Medulla oblongata (tissue), 1 donor: ENCODE measurements around the gene GJD3.
"Not testable (repeated sequence)": the region's sequence is repeated elsewhere in the genome, so short reads cannot be mapped to it uniquely, and the experiment has no call there.

ENCODE experiments used
- DNase-seq: peaks from one replicate; pipeline ENCODE4 v3.0.0-alpha.2; 2015; ENCODE audit errors: extremely low spot score

Gene GJD3

DNA sequence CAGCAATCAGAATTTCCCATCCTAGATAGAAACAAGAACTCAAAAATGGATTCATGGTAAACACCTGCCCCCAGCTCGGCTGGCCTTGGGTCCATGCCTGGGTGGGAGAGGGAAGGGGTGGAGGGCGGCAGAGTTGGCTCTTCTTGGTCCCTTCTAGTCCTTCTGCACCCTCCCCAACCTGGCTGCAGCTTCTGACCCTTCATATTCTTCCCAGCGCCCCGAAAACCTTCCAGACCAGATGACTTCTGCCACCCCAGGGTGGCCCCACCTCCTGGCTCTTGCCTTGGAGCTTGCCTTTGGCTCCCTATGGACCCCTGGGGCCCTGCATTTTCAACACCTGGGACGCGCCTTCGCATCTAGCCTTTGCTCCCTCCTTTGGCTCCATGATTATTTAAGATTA is 5.4 kb upstream of the GJD3 start:
- DNase-seq, result no peak

DNA sequence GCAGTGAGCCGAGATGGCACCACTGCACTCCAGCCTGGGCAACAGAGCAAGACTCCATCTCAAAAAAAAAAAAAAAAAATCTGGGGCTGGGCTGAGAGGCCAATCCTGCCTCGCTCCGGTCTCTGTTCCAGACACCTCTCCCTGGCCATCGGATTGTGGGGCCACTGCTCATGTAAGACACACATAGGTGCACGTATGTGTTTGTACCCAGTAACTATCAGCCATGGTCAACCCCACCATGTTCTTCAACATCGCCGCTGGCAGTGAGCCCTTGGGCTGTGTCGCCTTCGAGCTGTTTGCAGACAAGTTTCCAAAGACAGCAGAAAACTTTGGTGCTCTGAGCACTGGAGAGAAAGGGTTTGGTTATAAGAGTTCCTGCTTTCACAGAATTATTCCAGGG is 3.2 kb upstream of the GJD3 start:
- not testable (repeated sequence) for DNase-seq

DNA sequence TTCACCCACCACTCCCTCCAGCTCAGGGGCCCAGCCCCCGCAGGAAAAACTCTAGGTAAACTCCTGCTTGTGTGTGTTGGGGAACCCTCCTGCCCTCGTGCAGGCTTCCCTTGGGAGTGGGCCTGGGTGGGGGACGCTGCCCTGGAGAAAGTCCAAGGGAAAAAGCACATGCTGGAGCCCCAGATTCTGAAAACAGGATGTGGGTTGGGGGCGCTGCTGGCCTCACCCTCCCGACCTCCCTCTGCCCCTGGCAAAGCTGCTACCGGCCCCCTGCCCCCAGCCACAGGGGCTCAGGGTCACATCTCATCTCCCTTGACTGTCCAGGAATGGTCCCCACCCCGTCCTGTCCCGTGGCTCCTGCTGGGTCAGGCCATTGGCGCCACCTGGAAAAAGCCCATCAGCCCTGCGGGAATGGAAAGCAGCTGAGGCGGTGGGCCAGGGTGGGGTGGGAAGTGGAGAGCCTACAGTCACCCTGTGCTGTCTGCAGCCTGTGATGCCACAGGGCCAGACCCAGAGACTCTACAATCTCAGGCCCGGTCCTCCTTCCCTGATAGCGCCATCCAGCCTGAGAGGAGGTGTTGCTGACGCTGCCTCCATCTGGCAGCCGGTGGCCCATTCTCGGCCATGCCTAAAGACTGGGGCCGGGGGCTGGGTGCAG is 2.5 kb upstream of the GJD3 start:
- no peak for DNase-seq

DNA sequence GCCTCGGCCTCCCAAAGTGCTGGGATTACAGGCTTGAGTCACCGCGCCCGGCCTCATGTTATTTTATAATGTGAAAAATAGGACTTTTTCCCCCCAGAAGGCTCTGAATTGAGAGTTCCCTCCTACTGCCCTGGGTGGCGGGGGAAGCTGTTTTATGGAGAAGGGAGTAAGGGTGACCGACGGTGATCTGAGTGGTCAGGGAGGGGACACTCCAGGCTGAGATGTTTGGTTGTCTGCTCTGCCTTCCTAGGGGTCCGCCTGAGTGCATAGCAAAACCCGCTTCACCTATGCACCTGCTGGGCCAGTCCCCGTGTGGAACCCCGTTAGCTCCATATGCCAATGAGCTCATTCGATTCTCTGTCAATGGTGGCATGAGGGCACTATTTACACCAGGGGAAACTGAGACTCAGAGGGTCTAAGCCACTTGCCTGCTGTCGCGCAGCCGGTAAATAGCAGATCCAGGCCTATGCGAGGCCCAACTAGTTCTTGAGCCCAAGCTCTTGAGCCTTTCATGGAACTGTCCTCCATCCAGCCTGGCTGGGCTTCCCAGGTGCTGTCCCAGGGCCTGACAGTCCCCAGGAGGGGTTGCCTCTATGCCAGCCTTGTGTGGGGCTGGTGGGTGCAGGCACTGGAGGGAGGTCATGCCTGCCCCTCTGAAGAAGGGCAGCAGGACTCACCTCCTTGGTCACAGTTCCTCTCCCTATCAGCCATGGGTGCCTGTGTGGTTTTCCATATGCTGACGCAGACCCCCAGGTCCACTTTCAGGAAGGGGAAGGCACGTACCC is 1.7 kb upstream of the GJD3 start:
- no peak for DNase-seq

DNA sequence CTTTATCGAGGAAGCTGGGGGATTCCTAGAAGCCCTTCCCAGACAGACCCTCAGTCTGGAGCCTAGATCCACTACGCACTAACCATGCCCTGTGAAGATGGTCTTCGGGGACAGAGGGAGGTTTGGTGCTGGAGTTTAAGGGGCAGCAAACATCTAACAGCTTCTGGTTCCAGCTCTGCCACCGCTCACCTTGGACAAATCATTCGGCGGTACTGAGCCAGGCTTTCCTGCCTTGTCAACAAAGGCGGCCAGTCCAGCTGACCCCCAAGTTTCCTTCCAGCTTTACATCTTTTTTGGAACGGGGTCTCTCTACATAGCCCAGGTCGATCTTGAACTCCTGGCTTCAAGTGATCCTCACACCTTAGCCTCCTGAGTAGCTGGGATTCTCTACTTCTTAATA is 369 bp upstream of the GJD3 start:
- no peak for DNase-seq

DNA sequence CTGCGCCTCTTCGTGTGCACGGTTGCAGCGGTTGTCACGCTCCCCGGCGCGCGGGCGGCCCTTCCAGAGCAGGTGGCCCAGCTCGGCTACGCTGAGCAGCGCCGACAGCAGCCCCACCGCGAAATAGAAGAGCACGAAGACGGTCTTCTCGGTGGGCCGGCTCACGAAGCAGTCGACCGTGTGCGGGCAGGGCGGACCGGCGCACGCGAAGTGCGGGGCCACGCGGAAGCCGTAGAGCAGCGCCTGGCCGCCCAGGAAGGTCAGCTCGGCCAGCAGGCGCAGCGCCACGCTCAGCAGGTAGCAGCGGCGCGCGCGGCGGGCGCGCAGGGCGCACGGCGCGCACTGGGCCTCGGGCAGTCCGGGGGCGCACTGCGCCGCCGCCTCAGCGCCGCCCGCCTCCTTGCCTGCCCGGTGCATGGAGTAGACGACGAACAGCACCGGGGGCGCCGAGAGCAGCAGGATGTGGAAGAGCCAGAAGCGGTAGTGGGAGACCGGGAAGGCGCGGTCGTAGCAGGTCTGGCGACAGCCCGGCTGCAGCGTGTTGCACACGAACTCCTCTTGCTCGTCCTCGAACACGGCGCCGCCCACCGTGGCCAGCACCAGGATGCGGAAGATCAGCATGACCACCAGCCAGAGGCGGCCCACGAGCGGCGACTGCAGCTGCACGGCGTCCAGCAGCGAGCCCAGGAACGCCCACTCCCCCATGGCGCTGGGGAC is 1.3 kb downstream of the GJD3 start:
- DNase-seq, result no peak

DNA sequence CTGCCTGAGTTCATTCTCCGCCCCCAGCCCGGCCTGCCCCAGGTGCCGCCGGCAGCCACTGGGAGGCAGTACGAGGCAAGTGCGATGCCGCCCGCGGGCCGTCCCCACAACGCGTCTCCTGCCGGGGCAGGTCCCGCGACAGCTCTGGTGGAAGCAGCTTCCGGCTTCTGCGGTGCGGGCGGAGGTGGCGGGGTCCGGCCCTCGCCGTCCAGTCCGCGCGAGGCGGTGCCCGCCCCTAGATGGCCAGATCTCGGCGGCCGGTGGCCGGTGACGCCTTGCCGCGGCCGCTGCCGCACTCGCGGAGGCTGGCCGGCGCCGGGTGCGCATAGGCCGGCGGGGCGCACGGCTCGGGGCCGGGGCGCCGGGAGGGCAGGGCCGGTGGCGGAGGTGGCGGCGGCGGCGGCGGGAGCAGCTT is 1.8 kb downstream of the GJD3 start:
- no peak for DNase-seq

DNA sequence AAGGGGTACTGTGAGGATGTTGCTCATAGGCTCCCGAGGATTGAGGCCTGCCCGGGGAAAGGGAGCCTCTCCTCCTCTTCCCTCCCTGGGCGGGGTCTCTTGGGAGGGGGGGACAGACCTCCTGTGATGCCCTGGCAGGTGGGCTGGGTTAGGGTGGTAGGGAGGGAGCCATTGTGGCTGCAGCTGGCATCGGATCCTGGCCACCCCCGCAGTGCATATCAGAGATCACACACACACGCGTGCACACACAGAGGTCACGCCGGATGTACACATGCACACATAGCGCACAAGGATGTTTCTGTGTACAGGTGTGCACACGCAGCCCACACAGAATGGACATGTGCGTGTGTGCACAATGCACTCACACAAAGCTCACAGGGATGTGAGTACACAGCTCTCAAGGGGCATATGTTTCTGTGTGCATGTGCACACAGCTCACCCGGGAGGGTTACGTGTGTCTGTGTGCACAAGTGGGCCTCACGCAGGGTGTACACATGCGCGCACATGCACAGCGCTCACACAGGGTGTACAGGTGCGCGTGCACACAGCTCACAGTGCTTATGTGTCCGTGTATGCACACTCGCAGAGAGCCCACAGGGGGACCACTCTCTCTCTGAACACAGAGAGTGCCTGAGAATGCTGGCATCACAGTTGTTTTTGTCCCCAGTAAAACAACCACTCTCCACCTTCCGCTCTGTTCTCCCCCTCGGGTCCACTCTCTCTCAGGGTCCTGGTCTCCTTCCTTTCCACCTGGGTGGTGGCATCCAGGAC is 2.4 kb downstream of the GJD3 start:
- no peak for DNase-seq

DNA sequence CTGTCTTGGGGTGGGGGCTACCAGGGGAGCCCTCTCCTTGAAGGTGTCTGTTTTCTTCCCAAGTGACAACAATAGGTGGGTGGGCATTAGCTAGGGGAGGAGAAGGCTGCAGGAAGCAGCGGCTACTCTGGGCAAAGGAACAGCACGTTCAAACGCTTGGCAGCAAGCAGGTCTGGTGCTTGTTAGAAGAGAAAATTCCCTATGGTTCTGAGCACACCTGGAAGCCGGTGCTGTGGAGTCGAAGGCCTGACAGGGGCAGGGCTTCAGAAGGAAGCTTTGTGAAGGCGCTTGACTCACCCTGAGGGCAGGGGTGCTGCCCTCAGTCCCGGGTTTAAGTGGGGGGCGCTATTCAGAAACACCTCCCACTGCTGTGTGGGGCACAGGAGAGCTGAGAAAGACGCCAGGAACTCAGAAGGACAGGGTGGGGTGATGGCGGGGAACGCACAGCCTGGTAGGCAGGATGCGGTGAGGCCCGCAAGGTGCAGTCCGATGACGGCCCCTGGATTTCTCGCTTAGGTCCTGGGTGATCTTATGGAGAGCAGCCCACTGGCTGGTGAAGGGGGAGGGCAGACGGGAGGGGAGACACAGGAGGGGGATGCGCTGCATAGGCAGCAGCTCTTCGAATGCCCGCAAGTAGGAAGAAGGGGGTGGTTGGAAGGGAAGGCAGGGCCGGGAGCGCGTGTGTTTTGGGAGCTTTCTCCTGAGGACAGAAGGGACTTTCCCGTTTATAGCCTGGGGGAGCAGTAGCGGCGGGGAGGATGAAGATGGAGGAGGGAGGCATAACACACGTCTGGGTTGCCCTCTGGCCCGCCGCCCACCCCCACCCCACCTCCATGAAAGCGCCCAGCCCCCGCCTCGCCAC is 3.2 kb downstream of the GJD3 start:
- no peak for DNase-seq

DNA sequence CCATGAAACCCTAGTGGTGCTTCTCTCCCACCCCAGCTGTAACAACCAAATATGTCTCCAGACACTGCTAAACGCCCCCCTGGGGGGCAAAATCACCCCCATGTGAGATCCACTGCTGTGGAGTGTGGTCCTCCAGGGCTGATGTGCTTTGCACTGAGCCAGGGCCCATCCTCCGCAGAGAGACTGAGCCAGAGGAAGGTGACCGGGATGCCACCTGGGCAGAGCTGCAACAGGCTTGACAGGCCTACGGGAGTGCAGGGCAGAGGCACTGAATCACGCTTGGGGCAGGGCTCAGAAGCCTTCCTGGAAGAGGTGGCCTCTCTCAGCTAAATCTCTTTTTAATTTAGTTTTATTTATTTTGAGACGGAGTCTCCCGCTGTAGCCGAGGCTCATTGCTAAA is 4.4 kb downstream of the GJD3 start:
- no peak for DNase-seq

DNA sequence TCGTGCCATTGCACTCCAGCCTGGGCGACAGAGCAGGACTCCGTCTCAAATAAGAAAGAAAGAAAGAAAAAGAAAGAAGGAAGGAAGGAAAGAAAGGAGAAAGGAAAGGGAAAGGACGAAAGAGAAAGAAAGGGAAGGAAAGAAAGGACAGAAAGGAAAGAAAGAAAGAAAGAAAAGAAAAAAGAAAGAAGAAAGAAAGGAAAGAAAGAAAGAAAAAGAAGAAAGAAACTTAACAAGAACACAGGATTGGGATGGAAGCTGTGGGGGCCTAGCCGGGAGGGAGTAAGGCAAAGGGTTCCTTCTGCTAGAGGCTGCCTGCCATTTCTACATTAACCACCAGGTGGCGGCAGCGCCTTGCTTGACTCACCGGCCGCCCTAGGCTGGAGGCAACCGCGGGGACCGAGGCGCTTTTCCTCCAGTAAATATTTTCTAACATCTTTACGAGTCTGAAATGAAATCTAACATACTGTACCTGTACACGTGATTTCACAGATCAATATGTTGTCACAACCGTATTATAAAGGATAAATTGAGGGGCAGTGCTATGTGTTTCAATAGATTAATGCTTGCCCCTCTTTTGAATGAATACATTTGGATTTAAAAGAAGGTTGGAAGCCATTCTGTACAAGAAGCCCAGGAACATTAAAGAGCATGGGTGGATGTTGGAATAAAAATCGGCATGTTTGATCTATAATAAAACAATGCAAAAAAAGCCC is 6.1 kb downstream of the GJD3 start:
- peak; percentile 91 for DNase-seq

DNA sequence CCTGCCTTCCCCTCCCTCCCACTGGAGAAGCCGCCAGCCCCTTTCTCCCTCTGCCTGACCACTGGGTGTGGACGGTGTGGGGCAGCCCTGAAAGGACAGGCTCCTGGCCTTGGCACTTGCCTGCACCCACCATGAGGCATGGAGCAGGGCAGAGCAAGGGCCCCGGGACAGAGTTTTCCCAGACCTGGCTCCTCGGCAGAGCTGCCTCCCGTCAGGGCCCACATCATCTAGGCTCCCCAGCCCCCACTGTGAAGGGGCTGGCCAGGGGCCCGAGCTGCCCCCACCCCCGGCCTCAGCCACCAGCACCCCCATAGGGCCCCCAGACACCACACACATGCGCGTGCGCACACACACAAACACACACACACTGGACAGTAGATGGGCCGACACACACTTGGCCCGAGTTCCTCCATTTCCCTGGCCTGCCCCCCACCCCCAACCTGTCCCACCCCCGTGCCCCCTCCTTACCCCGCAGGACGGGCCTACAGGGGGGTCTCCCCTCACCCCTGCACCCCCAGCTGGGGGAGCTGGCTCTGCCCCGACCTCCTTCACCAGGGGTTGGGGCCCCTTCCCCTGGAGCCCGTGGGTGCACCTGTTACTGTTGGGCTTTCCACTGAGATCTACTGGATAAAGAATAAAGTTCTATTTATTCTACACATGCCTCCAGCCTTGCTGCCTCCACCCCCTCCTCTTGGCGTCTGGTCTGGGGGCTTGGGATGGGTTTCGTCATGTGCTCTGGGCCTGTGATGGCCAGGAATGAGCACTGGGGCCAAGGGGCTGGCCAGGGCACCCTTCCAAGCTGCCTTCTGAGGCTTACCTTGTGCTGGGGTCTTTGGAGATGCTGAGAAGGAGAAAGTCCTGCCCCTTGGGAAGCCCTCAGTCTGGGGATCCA is 7.3 kb downstream of the GJD3 start:
- DNase-seq, result no peak

DNA sequence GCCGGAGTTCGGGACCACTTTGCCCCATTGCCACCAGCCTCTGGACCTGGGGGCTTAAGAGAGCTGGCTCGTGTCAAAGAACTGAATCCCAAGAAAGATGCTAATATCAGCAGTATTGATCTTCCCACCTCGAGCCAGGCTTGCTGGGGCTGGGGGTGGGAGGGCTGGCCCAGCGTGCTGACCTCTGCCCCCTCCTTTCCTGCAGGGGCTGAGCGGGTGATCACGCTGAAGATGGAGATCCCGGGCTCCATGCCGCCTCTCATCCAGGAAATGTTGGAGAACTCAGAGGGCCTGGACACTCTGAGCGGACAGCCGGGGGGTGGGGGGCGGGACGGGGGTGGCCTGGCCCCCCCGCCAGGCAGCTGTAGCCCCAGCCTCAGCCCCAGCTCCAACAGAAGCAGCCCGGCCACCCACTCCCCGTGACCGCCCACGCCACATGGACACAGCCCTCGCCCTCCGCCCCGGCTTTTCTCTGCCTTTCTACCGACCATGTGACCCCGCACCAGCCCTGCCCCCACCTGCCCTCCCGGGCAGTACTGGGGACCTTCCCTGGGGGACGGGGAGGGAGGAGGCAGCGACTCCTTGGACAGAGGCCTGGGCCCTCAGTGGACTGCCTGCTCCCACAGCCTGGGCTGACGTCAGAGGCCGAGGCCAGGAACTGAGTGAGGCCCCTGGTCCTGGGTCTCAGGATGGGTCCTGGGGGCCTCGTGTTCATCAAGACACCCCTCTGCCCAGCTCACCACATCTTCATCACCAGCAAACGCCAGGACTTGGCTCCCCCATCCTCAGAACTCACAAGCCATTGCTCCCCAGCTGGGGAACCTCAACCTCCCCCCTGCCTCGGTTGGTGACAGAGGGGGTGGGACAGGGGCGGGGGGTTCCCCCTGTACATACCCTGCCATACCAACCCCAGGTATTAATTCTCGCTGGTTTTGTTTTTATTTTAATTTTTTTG is 8.5 kb downstream of the GJD3 start:
- DNase-seq, result no peak

DNA sequence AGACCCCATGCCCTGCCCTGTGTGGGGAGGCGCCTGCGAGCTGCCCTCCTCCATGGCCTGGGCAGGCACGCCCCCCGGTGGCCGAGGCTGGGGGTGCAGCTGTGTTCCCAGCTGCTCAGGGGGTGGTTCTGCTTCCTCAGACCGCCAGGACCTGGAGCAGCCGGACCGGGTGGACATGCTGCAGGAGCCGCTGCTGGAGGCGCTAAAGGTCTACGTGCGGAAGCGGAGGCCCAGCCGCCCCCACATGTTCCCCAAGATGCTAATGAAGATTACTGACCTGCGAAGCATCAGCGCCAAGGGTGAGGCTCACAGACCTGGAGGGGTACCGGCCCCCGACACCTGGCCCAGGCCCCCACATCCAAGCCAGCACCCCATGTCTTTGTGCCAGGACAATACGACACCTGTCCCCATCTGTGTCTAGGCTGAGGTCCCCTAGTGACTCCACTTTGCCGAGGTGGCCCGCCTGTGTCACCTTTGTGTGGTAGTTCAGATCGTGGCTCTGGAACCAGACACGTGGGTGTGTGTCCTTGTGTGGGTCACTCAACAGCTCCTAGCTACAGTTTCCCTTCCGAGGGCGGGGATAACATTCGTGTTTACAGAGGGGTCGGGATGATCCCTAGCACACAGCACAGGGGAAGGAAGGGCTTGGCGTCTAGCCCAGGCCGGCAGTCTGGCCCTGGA is 9.3 kb downstream of the GJD3 start:
- DNase-seq, result peak; percentile 57

DNA sequence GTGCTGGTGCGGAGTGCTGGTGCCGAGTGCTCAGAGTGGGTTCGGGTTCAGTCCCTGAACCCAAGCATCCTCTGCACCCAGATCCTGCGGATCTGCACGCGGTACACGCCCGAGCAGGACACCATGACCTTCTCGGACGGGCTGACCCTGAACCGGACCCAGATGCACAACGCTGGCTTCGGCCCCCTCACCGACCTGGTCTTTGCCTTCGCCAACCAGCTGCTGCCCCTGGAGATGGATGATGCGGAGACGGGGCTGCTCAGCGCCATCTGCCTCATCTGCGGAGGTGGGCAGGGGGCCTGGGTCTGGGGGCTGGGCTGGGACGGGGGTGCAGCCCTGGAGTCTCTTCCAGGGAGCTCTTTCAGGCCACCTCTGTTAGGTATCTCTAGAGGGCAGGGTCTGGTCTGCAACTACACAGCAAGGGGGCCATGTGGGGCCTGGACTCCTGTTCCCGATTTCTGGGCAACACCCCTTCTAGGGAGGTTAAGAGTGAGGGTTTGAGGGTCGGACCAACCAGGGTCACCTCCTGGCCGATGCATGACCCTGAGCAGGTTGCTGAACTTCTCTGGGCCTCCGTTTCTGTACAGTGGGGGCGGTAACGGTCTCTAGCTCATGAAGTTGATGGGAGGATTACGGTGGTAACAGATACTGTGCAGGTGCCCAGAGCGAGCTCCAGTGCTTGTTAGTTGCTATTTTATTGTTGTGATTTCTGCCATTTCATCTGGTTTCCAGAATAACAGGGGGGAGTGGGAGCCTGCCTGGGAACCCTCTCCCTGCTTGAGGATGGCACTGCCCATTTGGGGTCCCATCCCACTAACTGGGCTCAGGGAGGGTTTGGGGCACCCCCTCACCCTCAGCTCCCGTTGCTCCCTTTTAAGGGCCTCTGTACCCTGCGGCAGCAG is 10.1 kb downstream of the GJD3 start:
- DNase-seq, result no peak

DNA sequence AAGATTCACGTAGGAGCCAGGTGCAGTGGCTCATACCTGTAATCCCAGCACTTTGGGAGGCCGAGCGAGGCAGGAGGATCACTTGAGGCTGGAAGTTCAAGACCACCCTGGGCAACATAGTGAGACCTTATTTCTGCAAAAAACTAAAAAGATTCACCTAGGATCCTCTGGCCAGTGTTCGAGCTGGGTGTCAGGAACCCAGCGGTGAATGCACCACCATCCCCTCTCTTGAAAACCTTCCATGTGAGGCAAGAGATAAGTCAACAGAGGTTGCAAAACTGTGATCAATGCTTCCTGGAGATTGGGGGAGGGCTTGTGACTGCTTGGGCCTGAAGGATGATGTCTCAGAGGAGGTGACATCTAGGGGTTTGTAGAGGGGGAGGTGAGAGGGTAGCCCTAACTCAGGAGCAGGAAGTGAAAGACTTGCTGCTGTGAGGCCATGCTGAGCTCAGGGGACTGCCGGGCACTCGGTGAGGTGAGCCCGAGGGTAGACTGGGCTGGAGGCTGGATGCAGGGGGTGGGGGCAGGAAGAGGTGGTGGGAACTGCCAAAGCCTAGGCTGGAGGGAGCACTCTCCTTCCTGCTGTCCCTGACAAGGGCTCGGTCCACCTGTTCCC is 11.7 kb downstream of the GJD3 start:
- no peak for DNase-seq
